Right lung (tissue), 5 donors: Measurements from ENCODE around the gene DENND5A. TPM values are rescaled to one million over a fixed set of nuclear protein-coding genes. Genes with fewer than 3 reads are reported as not detected.
A peak's percentile ranks its signal among the peaks of the same experiment; 100 is the strongest.

Source experiments
- DNase-seq, 2 donors: peaks; one replicate each; pipeline ENCODE4 v3.0.0-alpha.2; 2013
- polyA plus RNA-seq, 5 donors: library from polyadenylated mRNA; unstranded; fragments of 120-200 nt; gene quantifications; one replicate each; pipeline versions ENCODE4 v1.2.1 to v1.2.3, GENCODE V29; 2013; ENCODE audit warnings: inconsistent platforms in 1 of 5, low replicate concordance in 1 of 5; ENCODE audit not compliant: insufficient read length in 5 of 5, insufficient read depth in 1 of 5

Gene DENND5A
- polyA plus RNA-seq, 5 donors, result 69.0 to 93.2 (median 91.7) TPM

DNA sequence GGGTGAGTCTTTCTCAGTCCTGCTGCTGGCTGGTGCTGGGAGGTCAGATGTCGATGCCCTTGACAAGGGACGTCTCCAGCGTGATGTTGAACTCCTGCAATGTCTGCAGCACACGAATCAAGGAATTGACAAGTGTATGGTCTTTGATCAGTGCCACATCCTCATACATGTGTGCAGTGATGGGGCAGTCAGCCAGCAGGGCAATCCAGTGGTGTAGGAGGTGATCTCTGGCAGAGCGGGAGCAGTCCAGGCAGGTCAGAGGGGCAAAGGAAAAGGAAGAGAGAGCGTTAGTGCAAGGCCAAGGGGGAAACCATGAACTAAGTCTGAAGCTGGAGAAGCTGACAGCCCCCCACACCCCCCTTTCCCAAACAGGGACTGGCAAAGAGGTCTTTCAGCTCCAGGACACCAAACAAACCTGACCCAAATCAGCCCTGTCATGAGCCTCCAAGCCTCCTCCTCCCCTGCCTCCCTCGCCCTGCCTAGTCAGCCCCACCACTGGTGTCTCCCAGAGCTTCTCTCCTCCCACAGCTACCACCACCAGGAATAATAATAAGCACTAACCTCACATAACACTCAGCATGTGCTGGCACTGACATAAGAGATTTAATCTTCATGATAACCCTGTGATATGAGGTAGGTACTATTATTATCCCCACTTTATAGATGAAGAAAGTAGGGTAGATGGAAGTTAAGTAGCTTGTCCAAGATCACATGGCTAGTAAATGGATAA lies 125.4 kb downstream of the DENND5A start:
- DNase-seq, result no peak

DNA sequence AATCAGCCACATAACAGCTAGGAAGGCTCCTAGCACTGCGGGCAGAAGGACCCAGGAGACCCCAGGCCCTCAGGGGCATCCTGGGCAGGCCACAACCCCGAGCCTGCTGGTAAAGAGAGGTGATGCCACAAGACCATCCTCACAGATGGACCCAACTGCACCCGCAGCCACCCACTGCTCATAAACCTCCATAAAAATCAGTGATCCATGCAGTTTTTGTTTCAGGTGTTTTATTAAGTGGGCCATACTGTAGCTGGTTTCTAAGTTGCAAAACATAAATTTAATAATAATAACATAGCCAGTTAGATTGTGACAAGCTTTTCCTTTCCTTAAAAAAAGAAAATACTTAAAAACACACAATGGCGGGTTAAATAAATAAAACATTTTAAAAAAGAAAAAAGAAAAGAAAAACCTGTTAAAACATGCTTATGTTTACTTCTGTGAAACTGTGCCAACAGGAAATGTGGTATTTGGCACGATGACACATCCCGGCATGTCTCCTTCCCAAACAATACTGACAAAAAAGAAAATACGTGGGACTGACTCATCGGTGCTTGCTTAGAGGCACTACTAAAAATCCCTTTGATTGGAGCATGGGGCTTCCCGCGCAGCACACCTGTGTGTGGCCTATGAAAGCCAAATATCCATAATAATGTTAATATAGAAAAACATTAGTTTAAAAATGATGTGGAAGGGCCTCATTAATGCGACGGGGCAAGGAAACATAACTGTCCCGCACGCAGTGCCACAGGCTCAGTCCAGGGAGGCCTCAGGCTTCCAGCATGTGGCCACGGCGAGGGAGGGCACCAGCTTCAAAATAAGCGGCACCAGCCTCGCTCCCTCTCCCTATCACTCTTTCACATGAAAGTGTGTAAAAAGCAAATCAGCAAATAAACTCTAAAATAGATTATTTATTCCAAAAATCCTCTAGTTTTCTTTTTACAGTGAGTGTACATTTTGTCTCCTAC lies 126.3 kb downstream of the DENND5A start:
- peak; percentile 17 to 32 for DNase-seq

GRCh38 chr11:9138133-9138453 lies 127.1 kb downstream of the DENND5A start:
- no peak for DNase-seq

- peak; percentile 72 to 76 for DNase-seq
Measured at GRCh38 chr11:9137293-9138132, 127.6 kb downstream of the DENND5A start.

- DNase-seq, result no peak
Measured at GRCh38 chr11:9136741-9137140, 128.4 kb downstream of the DENND5A start.

DNA sequence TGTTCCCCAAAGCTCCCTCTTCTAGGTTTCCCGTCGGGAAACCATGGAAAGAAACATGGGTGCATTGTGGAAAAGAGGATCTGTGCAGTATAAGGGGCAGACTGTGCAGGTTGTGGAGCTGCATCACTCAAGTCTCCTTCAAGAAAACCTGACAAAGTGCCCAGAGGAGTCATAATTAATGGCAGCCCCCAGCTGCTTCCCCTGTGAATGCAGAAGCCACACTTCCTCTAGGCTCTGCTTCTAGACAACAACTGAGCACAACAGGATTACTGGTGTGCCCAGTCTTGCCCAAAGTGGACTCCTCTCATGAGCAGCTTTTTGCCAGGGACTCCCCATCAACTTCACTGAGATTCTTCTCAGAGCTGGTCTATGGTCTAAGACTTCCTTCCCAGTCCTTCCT lies 131.2 kb downstream of the DENND5A start:
- no peak for DNase-seq

DNA sequence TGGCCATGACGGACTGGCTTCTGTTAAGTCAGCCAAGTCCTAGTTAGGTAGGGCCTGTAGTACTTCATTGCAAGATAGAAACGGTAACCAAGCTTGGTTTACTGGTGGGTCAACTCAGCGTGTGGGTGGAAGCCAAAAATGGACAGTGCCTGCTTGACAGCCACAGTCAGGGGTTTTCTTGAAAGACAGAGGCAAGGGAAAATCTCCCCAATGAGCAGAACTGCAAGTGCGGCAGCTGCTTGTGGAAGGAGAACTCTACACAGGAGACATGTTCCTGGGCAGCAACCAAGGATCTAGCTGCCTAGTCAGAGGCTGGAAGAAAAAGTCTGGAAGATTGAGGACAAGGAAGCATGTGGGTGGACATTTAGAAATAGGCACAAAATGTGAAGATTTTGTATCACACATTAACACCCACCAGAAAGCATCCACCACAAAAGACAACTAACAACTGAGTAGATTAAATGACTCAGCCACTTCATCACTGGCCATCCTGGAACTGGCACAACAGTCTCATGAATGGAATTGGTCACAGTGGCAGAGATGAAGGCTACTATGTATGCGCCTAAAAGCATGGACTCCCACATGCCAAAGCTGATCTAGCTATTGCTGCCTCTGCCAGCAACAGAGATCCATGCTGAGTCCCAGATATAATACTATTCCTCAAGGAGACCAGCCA lies 132.8 kb downstream of the DENND5A start:
- no peak for DNase-seq

GRCh38 chr11:9130297-9130696 lies 134.9 kb downstream of the DENND5A start:
- DNase-seq, result no peak

GRCh38 chr11:9126636-9127035 lies 138.5 kb downstream of the DENND5A start:
- peak; percentile 31 to 34 for DNase-seq

DNA sequence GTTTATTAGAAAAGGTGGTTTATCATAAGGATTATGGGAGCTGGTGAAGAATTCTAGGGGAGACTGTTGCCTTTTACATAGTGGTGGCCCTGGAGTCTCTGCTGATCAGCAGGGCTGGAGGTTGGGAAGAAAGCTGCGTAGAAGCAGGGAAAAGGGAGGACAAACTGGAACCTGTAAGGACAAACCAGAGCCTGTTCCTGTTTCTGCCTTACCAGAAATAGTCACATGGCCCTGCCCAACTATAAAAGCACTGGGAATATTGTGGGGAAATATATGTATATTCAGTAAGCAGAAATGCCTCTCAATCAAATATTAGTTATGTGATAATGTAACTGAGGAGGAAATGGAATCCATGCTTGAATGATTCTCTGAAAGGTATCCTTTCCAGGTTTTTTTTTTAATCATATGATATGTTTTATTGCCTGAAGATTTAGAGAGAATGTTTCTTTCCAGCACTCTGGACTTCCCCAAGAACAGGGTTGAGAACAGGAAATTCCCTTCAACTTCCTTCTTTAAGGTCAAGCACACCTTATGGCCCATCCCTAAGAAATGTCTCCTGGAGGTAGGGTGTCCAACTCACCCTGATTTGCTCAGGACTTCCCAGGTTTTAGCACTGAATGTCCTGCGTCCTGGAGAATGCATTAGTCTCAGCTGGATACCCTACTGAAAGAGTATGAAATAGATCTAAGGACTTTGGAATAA lies 139.8 kb downstream of the DENND5A start:
- no peak for DNase-seq

DNA sequence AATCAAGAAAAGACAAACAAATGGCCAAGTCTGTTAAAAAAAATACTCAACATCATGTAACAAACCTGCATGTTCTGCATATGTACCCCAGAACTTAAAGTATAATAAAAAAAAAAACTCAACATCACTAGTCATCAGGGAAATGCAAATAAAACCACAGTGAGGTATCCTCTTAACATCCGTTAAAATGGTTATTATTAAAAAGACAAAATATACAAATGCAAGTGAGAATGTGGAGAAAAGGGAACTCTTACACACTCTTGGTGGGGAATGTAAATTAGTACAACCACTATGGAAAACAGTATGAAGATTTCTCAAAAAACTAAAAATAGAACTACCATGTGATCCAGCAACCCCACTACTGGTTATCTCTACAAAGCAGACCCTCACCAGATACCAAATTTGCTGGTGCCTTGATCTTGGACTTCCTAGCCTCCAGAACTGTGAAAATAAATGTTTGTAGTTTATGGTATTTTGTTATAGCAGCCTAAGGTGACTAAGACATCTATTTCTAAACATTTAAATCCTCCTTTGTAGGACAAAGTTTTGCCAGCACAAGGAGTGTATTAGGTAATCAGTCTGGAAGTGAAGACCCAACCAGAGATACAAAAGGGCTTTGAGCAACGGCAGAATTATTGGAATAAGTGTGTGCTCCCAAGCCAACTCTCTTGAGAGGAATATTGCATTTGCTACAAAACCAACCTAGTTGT lies 141.4 kb downstream of the DENND5A start:
- DNase-seq, result no peak

- no peak for DNase-seq
Measured at GRCh38 chr11:9121469-9121796, 143.7 kb downstream of the DENND5A start.

DNA sequence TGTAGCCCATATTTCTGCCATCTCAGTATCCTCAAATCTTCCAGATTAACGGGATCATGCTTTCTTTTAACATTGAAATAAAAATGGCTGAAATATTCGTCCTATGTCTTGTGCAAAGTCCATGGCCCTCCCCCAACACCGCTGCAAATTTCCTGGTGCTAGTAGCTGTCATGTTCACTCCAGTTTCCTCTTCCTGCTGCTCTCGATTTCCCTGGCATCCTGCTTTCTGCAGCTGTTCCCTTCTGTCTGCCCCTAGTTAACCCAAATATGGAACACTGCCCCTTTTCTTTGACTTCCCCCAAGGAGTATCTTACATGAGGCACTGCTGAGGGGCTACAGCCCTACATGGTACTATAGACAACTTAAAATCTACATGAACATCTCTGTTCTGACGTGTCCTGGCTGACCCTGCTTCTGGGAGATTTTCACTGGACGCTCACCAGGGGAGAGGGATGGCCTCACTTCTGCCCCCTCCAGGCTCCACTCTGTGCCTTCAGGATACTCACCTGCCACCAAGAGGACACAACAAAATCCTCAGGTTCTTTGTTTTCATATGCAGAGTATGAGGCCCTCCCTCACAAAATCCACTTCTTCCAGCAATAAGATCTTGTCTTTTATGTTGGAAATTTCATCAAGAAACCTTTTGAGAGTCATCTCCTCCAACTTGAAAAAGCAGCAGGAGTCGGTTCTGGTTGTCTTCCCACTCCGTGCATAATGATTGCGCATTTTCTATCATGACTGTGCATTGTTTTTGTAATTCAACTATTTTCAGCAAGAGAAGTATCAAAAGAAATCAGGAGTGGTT lies 144.3 kb downstream of the DENND5A start:
- DNase-seq, result no peak

- no peak for DNase-seq
Measured at GRCh38 chr11:9118277-9118676, 146.9 kb downstream of the DENND5A start.

GRCh38 chr11:9112075-9112474 lies 153.1 kb downstream of the DENND5A start:
- DNase-seq, result no peak

DNA sequence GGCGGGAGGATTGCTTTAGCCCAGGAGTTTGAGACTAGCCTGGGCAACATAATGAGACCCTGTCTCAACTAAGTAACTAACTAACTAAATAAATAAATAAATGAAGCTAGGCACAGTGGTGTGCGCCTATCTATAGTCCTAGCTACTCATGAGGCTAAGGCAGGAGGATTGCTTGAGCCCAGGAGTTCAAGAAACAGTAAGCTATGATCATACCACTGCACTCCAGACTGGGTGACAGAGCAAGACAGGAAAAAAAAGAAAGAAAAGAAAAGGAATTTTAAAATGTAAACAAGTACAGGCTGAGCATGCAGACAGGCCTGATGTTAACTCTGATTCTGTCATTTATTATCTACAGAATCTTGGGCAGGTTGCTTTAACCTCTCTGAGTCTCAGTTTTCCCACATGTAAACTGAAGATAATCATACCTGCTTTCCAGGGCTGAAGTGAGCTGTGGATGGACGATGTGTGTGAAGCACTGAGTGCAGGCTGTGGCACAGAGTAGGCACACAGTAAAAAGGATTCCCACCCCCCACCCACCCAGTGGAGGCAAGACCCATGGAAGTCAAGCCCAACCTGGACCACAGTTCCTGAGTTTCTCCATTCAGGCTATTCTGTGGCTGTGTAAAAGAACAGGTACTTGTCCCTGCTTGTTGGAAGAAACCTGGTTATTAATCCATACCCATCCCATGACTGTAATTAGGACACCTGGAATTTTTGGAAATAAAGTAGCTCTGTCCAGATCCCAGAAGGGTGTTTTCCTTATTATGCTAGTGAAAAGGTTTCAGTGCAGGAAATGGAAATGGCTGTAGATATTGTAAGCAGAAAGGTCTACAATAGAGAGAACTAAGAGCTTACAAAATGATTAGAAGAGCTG lies 155.1 kb downstream of the DENND5A start:
- no peak for DNase-seq

DNA sequence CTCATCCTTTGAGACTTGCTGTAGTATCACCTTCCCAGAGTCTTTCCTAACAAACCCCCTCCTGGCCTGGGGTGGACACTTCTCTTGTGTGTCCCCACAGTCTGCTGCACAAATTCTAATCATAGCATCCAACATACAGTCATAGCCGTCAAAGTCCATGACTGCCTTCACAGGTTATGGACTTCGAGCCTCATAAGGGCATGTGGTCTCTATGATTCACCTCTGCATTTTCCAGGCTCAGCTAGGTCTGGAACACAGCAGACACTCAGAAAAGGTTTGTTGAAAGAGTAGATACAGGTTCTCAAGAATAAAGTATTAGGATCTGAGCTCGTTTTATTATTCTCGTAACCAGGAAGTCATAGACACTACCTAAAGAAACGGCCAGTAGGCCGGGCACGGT lies 160.6 kb downstream of the DENND5A start:
- no peak for DNase-seq

DNA sequence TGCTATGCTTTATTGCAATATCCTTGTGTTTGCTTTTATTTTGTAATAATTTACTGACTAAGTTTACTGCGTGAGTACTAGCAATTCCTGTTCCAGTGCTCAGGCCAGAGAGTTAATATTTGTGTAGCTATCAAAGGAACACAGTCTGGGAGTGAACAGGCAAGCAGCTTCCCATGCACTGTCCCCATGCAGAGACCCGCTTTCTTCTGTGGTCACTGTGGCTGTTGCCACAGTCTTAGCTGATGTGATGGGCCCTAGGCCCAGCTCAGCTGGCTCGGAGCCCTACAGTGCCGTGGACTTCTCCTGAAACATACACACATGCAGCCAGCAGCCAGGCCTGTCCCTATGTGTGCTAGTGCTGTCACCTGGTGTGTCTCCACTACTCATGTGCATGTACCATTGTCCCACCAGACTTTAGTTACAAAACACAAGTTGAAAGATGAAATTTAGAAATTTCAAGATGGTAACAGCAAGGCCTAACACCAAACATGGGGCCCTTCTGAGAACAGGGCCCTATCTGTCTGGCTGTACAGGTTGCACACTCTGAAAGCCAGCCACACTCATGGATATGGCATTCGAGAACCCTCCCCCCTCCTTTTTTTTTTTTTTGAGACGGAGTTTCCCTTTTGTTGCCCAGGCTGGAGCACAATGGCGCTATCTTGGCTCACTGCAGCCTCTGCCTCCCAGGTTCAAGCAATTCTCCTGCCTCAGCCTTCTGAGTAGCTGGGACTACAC lies 161.4 kb downstream of the DENND5A start:
- DNase-seq, result no peak
